HG03135 (cell line): ENCODE measurements around the gene R3HDM4.
"Not testable (repeated sequence)": the region's sequence is repeated elsewhere in the genome, so short reads cannot be mapped to it uniquely, and the experiment has no call there.

Experiments used
- ATAC-seq: cut with Tn5 transposase; IDR thresholded peaks from one replicate; pipeline ENCODE4 v1.9.1; 2021; ENCODE audit warnings: mild to moderate bottlenecking, moderate library complexity; ENCODE audit not compliant: unreplicated experiment

The R3HDM4 gene

DNA sequence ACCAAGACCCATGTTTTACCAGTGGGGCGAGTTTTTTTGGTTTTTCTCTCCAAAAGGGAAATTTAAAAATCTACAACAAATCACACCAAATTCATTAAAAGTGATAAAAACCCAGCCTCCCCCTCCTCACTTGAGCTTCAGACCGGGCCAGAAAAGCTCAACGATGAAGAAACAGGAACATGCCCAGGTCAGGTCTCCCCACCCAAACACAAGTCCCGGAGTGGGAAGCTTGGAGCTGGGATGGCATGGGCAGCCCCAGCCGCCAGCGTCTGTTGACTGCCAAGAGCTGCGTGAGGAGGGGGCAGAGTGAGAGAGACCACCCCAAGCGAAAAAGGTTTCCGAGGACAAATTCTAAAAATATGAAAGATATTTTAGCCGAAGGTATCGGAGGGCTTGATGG lies 16.0 kb downstream of the R3HDM4 start:
- ATAC-seq, result no peak

DNA sequence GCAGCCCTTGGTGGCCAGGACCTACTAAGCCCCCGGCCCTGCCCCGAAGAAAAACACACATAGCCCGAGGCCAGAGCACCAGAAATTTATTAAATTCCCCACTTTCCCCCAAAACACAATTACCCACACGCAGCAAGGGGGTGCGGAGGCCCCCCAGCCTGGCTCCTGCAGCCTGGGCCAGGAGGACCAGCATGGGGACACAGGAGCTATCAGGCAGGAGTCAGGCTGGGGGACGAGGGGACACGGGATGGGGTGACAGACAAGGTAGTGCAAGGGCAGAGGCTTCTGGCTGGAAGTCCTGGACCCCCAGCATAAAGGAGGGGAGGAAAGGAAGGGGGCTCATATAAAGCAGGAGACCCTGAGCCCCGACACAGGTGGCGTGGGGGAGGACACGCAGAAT lies 16.6 kb downstream of the R3HDM4 start:
- no peak for ATAC-seq

DNA sequence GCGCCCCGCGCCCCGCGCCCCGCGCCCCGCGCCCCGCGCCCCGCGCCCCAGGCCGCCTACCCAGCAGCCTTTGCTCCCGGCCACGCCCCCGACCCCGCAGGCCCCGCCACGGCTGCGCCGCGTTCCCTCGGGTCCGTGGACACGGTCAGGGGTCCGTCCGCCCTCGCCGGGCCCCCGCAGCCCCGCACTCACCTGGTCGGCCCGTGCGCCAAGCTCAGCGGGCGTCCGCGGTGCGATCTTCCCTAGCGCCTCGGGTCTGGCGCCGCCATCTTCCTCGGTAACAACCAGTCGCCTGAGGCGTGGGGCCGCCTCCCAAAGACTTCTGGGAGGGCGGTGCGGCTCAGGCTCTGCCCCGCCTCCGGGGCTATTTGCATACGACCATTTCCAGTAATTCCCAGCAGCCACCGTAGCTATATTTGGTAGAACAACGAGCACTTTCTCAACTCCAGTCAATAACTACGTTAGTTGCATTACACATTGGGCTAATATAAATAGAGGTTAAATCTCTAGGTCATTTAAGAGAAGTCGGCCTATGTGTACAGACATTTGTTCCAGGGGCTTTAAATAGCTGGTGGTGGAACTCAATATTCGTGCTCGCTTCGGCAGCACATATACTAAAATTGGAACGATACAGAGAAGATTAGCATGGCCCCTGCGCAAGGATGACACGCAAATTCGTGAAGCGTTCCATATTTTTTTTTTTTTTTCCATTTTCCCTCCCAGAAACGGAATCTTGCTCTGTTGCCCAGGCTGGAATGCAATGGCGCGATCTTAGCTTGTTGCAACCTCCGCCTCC lies 19.9 kb downstream of the R3HDM4 start, which contains the start of the genes MED16 and RNU6-9:
Gene MED16, minus strand, starts transcription at position 294 of the 796 bp plus-strand sequence. CDS start 2,056 bp downstream, outside the sequence.
Gene RNU6-9, plus strand, starts transcription at position 591 of the 796 bp plus-strand sequence.
- ATAC-seq, result peak; percentile 79

DNA sequence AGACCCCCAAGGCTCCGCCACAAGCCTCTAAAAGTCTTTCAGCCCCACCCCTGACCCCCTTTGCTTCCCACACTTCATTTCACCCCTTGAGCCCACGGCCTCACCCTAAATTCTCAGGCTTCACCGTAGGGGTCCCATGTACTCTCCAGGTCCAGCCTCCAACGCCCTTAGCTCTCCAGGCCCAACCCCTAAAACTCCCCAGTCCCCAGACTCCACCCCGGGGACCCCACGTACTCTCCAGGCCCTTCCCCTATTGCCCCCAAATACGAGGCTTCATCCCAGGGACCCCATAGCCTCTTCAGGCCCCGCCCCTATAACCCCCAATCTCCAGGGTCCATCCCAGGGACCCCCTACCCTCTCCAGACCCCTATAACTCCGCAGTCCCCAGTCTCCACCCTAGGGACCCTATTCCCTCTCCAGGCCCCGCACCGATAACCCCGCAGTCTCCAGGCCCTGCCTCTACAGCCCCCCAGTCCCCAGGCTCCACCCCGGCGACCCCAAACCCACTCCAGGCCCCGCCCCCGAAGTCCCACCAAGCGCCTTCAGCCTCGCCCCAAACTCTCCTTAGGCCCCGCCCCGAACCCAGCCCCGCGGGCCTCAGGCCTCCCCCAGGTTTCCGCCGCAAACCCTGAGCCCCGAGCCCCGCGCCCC lies 20.7 kb downstream of the R3HDM4 start:
- ATAC-seq, result no peak

DNA sequence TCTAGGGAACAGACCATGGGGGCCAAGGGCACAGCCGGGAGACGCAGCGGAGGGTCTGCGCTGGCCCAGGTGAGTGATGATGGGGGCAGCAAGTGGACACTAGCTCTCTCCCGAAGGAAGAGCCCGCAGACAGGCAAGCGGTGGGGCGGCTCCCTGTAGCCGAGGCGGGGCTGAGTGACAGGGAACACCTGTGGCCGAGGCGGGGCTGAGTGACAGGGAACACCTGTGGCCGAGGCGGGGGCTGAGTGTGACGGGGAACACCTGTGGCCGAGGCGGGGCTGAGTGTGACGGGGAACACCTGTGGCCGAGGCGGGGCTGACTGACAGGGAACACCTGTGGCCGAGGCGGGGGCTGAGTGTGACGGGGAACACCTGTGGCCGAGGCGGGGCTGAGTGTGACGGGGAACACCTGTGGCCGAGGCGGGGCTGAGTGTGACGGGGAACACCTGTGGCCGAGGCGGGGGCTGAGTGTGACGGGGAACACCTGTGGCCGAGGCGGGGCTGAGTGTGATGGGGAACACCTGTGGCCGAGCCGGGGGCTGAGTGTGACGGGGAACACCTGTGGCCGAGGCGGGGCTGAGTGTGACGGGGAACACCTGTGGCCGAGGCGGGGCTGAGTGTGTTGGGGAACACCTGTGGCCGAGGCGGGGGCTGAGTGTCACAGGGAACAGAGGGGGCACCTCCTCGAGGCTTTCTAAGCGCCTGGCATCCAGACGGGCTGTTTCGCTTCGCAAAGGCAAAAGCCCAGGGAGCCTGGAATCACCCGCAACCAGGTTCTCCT lies 21.4 kb downstream of the R3HDM4 start:
- not testable (repeated sequence) for ATAC-seq

DNA sequence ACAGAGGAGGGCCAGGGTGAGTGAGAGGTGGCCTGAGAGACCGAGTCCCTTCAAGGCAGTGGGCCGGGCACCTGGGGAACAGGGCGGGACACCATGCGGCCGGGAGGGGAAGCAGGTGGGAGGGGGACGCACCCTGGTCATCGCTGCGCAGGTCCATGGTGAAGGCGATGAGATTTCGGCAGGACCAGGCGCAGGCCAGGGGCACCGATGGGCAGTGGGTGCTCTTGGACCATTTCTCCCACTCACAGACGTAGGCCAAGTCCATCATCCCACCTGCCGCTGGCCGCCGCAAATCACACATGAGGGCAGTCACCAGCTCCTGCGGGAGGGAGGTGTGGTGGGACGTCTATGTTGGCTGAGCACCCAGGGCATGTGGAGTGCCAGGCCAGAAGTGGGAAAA lies 22.2 kb downstream of the R3HDM4 start:
- no peak for ATAC-seq

DNA sequence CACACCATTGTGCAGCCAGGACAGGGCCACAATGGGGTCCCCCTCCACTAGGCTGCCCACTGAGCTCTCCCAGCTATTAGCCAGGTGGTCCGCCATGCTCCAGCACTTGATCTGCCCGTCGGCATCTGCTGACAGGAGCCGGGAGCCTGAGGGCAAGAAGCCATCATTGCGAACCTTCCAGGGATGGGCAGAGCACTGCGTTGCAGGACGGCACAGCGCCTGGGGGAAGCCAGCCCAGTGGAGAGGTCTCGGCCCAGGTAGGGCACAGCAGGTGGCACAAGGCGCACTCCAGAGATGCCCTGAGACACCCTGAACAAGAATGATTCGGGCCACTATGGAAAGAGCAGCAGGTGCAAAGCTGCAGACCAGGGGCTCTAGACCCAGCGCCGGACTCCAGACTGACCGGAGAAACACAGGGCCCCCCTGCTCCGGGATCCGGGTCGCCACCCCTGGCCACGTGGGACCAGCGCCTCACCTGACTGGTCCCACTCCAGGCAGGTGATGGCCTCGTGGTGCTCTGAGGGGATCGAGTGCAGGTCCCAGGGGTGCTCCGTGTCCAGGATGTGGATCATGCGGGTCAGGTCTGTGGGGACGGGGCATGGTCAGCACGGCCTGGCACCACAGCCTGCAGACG lies 23.2 kb downstream of the R3HDM4 start:
- ATAC-seq, result no peak

DNA sequence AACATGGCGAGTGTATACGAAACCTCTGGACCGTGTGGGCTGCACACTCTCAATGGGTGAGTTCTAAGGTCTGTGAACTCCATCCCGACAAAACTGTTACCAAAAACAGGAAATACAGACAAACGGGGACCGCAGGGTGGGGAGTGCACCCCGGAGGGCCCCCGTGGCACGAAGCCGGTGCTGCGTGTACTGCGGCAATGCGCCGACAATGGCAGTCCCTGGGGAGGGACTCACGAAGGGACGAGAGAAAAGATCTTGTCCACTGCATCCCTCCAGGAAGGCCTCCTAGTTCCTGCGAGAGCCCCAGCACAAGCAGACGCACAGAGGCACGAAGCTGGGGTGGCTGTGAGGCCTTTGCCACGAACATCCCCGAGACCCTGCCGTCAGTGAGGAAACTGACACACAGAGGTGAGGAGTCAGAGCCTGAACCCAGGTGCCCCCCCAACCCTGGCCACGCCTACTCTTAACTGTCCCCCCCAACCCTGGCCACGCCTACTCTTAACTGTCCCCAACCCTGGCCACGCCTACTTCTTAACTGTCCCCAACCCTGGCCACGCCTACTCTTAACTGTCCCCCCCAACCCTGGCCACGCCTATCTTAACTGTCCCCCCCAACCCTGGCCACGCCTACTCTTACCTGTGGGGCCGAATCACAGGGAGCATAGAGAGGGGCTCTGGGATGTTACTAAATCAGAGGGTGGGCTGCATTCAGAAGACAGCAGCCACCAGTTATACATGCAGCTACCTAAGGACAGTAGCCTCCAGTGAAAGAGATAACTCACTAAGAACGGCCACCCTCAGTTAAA lies 24.2 kb downstream of the R3HDM4 start:
- ATAC-seq, result no peak

DNA sequence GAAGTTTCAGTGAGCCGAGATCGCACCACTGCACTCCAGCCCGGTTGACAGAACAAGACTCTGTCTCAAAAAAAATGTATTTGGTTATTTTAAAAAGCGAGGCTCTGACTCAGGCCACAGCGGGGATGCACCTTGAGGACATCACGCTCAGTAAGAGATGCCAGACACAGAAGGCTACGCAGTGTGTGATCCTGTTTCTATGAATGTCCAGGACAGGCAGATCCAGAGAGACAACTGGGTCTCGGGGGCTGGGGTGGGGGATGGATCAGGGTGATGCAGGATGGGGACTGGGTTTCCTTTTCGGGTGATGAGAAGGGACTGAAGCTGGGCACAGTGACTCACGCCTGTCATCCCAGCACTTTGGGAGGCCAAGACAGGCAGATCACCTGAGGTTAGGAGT lies 25.4 kb downstream of the R3HDM4 start:
- ATAC-seq, result no peak

DNA sequence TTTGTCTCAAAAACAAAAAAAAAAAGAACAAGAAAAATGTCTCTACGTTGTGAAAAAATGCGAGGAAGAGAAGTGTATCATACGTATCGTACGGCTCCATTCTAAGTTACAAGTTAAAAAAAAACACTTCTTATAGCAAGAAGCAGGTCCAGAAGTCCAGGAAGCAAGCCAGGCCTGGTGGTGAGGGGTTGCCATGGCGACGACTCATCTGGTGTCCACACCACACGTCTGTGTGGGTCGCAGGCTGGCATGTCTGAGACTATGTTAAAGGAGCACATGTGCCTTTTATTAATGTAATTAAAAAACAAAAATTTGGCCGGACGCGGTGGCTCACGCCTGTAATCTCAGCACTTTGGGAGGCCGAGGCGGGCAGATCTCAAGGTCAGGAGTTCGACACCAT lies 25.9 kb downstream of the R3HDM4 start:
- no peak for ATAC-seq

DNA sequence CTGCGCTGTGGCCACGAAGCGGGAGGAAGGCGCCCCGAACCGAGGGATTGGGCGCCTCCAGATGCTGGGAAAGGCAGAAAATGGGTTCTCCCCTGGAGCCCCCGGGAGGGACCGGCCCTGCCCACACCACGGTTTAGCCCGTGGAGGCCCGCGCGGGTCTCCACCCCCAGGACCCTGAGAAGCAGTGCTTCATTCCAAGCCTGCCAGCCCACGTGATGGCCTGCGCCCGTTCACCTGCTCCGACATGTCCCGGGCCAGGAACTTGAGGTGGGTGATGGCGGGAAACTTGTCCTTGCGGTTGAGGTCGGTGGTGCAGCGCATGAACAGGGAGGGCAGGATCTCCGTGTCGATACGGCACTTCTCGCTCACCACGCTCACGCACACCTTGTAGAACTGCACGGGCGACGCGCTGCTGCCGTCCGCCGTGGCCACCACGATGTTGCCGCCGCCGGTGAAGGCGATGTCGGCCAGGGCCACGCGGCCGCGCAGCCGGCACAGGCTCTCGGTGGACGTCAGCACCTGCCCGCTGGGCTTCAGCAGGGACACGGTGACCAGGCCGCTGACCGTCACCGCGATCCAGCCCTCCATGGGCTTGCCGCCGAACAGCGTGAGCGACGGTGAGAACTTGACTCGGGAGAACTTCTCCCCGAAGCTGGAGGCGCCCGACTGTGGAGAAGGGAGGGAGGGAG lies 27.3 kb downstream of the R3HDM4 start:
- ATAC-seq, result no peak

DNA sequence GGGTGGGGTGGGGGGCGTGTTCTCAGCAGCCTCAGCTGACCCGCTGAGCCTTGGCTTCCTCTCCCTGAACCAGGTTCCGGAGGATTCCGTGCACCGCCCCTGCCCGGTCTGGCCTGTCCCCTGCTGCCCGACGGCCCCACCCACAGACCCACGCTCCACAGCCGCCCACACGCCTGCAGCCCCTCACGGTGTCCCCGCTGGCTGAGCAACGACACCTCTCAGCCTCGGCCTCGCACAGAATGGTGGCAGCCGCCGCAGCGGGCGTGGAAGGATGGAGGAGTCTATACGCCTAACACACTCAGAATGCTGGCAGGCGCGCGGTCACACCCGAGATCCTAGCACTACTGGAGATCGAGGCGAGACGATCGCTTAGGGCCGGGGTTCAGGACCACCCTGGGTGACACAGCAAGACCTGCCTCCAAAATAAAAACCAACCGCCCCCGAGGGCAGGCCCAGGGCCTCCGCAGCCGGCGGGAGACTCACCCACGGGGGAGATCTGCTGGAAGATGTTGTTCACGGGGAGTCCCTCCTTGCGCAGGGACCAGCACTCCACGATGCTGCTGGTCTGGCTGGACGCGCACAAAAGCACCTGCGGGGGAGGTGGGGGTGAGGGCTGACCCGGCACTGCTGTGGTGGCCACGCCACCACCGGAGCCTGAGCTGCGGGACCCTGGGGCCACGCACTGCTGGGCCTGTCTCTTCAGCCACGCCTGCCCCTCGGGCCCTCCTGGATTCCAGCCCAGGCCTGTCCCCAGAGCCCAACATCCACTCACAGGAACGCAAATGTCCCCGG lies 28.4 kb downstream of the R3HDM4 start:
- ATAC-seq, result no peak

DNA sequence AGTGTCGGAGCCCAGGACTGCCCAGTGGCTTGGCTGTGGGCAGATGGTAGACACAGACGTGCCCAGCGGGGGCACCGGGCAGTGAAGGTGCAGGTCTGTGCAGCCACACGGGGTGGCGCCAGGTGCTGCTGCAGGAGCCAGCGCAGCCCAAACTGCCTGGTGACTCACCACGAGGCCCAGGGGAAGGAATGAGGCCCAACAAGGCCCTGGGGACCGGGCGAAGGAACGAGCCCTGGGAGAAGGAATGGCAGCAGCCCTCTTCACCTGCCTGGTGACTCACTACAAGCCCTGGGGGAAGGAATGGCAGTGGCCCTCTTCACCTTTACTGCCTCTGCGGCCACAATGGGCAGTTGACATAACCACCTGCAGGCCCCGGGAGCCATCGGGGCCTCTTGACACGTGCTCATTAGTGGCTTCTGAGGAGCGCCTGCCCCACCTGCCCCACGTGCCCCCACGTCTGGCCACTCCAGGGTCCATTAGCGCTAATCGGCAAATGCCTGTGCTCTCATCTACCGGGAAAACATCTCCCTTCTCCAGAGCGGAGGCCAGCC lies 29.3 kb downstream of the R3HDM4 start:
- ATAC-seq, result no peak

DNA sequence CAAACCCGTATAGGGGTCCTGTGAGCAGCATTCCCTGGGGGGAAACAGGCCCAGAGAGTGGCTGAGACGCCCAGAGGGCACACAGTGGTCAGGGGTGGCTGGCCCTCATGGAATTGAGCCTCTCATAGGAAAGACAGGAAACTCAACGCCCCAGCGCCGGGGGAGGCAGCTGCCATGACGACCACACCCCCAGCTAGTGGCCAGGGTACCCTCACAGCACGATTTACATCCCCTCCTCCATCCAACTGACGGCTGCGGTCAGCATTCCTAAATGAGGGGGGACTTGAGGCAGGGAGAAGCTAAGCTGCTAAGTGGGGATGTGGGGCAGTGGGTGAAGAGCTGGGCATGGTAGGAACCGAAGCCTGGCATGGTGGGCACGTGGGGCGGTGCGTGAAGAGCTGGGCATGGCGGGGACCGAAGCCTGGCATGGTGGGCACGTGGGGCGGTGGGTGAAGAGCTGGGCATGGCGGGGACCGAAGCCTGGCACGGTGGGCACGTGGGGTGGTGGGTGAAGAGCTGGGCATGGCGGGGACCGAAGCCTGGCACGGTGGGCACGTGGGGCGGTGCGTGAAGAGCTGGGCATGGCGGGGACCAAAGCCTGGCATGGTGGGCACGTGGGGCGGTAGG lies 30.0 kb downstream of the R3HDM4 start:
- no peak for ATAC-seq

DNA sequence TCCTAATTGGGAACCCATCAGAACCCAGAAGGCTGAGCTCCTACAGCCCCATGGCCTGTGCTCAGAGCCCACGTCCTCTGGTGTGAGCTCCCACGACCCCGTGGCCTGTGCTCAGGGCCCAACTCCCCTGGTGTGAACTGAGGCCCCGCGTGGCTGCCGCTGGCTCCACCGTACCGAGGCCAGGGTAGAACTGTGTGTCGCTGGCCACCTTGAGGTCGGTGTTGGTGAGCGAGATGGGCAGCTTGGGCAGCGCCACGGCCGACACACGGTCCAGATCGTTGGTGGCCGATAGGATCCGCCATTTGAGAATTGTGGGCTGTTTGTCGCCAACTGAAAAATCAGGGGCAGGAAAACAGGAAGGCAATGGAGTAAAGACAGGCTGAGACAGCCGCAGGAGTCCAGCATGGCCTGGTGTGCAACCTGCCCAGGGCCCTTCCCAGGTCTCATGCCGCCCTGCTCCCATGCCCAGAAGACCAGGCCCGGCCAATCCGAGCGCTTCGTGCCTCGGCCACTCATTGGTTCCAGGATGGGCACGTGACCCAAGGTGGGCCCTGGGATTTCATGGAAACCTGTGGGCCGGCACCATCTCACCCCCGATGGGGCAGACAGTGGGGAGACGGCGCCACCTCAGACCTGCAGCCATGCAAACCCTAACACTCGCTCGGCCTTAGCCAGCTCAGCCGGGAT lies 31.5 kb downstream of the R3HDM4 start:
- no peak for ATAC-seq

DNA sequence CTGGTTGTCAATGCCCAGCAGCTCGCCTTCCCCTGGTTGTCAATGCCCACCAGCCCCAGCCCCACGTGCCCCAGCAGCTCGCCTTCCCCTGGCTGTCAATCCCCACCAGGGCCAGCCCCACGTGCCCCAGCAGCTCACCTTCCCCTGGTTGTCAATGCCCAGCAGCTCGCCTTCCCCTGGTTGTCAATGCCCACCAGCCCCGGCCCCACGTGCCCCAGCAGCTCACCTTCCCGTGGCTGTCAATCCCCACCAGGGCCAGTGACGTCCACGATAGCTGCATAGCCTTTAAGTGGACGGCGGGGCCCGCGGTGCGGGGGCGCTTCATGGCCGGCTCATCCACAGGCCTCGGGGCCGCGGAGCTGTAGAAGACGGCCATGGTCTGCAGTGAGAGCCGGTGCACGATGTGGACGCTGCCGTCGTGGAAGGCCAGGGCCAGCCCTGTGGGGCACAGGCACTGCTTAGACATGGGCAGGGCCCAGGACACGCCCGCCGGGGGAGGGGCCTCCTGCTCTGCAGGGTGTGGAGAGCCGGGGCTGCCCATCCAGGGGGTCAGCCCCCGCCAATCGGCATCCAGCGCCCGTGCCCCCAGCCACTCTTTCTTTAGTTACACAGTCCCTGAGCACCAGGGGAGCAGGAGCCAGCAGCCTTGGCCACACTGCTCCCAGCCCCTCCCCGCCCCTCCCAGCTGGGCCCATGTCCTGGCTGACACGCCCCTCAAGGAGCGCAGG lies 33.1 kb downstream of the R3HDM4 start:
- ATAC-seq, result no peak
